Measurements from ENCODE around the gene PCDH9. TPM values are rescaled to one million over a fixed set of nuclear protein-coding genes. Genes with fewer than 3 reads are reported as not detected.

PCDH9 gene
- total and polyA plus RNA-seq, 5 experiments from 2014 or later = 0.04 to 1.7 (median 0.35) TPM

GRCh38 chr13:66974889-66975288 is 255.2 kb downstream of the PCDH9 start:
- H3K27ac Mint-ChIP-seq = no peak overlapping the region
- POLR2A ChIA-PET = no interaction called here
- no peaks in the 10 kb centered on the region for H3K9me3 Mint-ChIP-seq
- ATAC-seq (no peak), DNase-seq (no peak)
- H3K27me3 Mint-ChIP-seq = peaks cover 0 to 2% (median 0%) of the 10 kb centered on the region in 5 donors
- H3K4me1 Mint-ChIP-seq = peaks cover 0 to 6% (median 0%) of the 10 kb centered on the region in 4 donors
- H3K36me3 Mint-ChIP-seq = no peaks in the 10 kb centered on the region
- H3K4me3 Mint-ChIP-seq = no peak overlapping the region

DNA sequence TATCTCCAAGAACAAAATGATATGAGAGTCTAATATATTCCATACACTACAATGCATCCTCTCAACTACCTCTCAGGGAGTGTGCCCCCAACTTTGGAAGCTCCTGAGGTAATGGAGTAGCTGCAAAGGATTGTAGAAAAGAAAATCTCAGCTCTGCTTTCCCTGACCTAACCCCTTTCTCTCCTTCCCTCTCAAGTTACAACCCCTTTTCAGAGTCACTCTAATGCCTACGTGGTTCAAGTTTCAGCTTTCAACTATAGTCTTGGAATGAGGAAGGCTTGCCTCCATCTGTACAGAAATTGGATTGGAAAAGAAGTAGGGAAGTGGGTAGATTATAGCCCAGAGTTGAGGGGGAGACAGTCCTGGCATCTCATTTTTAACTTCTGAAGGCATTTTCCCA is 256.0 kb downstream of the PCDH9 start:
- H3K27ac Mint-ChIP-seq = no peak overlapping the region
- peaks cover 0 to 2% (median 0%) of the 10 kb centered on the region in 5 donors for H3K27me3 Mint-ChIP-seq
- no peak for DNase-seq
- H3K36me3 Mint-ChIP-seq = no peaks in the 10 kb centered on the region
- H3K4me1 Mint-ChIP-seq = peaks cover 0 to 6% (median 0%) of the 10 kb centered on the region in 4 donors
- ATAC-seq = no peak
- POLR2A ChIA-PET = no interaction called here
- no peak overlapping the region for H3K4me3 Mint-ChIP-seq
- no peaks in the 10 kb centered on the region for H3K9me3 Mint-ChIP-seq

- Mint-ChIP-seq H3K27ac (no peak overlapping the region), H3K27me3 (peaks cover 0 to 2% (median 0%) of the 10 kb centered on the region in 5 donors), H3K9me3 (no peaks in the 10 kb centered on the region), H3K36me3 (no peaks in the 10 kb centered on the region), H3K4me1 (peaks cover 0 to 6% (median 0%) of the 10 kb centered on the region in 4 donors), H3K4me3 (no peak overlapping the region)
- ATAC-seq (no peak), DNase-seq (no peak)
- POLR2A ChIA-PET = no interaction called here
Measured at GRCh38 chr13:66972659-66973058, 257.5 kb downstream of the PCDH9 start.

GRCh38 chr13:66971004-66971403 is 259.1 kb downstream of the PCDH9 start:
- no peak overlapping the region for H3K27ac Mint-ChIP-seq
- no peak overlapping the region for H3K4me3 Mint-ChIP-seq
- H3K4me1 Mint-ChIP-seq = peaks cover 0 to 6% (median 0%) of the 10 kb centered on the region in 4 donors
- H3K27me3 Mint-ChIP-seq = no peaks in the 10 kb centered on the region
- POLR2A ChIA-PET = no interaction called here
- H3K36me3 Mint-ChIP-seq = no peaks in the 10 kb centered on the region
- H3K9me3 Mint-ChIP-seq = no peaks in the 10 kb centered on the region
- ATAC-seq (no peak), DNase-seq (no peak)

- POLR2A ChIA-PET = no interaction called here
Measured at GRCh38 chr13:66969291-66969690, 260.8 kb downstream of the PCDH9 start.

DNA sequence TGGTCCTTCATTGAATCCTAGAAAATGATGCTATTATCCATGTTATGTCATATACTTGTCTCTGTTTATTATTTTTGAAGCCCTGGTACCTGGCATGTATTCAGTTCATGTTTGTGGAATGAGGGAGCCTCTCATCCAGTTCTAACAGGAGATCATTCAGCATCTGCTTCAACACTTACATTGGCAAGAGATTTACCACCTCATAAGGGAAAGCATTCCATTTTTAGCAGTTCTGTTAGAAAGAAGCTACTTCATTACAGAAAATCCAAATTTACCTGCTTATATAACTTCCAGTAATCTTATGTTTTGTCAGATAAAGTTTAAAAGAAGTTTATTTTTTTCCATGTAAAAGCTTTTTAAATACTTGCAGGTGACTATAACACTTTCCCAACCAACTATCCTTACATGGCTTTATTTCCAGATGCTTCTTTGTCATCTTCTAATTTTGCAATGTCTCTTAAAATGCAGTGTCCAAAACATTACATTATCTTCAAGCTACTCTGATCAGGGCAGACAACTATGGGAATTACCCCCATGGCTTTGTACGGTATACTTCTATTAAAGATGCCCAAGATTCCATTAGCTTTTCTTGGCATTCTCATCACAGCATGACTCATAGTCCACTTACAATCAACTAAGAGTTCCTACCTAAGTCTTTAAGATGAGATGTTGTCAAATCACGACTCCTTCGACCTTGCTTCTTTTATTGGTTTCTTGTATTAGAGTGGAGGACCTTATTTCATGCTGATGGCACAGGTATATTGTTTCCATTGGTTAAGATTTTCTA is 262.1 kb downstream of the PCDH9 start:
- no peak for DNase-seq
- H3K4me1 Mint-ChIP-seq = peaks cover 0 to 6% (median 0%) of the 10 kb centered on the region in 4 donors
- ATAC-seq = no peak

More at GRCh38 chr13:66969291-66969690, 260.8 kb downstream of the PCDH9 start:
- DNase-seq = no peak
- Mint-ChIP-seq H3K27ac (no peak overlapping the region), H3K36me3 (no peaks in the 10 kb centered on the region), H3K4me3 (no peak overlapping the region), H3K27me3 (no peaks in the 10 kb centered on the region), H3K4me1 (peaks cover 0 to 6% (median 0%) of the 10 kb centered on the region in 4 donors), H3K9me3 (no peaks in the 10 kb centered on the region)
- no peak for ATAC-seq

GRCh38 chr13:66965181-66965580 is 265.0 kb downstream of the PCDH9 start:
- DNase-seq = no peak
- POLR2A ChIA-PET = no interaction called here
- H3K9me3 Mint-ChIP-seq = no peaks in the 10 kb centered on the region
- no peak overlapping the region for H3K27ac Mint-ChIP-seq
- H3K4me1 Mint-ChIP-seq = peaks cover 0 to 3% (median 0%) of the 10 kb centered on the region in 4 donors
- ATAC-seq = no peak
- H3K36me3 Mint-ChIP-seq = no peaks in the 10 kb centered on the region
- no peaks in the 10 kb centered on the region for H3K27me3 Mint-ChIP-seq
- H3K4me3 Mint-ChIP-seq = no peak overlapping the region

More for the DNA sequence above, 262.1 kb downstream of the PCDH9 start:
- H3K4me3 Mint-ChIP-seq = no peak overlapping the region
- H3K9me3 Mint-ChIP-seq = no peaks in the 10 kb centered on the region
- H3K27ac Mint-ChIP-seq = no peak overlapping the region
- POLR2A ChIA-PET = no interaction called here
- H3K36me3 Mint-ChIP-seq = no peaks in the 10 kb centered on the region
- no peaks in the 10 kb centered on the region for H3K27me3 Mint-ChIP-seq

DNA sequence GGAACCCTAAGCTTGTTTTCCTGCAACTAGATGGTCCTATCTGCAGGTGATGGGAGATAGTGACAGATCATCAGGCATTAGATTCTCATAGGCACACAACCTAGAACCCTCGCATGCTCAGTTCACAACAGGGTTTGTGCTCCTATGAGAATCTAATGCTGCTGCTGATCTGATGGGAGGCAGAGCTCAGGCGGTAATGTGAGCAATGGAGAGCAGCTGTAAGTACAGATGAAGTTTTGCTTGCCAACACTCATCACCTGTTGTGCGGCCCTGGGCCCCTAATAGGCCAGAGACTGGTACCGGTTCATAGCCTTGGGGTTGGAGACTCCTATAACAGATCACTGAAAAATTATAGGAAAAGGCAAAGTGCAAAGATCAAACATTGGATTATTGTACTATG is 267.2 kb downstream of the PCDH9 start:
- no peaks in the 10 kb centered on the region for H3K27me3 Mint-ChIP-seq
- no peak for ATAC-seq
- H3K27ac Mint-ChIP-seq = no peak overlapping the region
- DNase-seq = no peak
- peaks cover 0 to 4% (median 0%) of the 10 kb centered on the region in 4 donors for H3K4me1 Mint-ChIP-seq
- H3K9me3 Mint-ChIP-seq = no peaks in the 10 kb centered on the region
- no peak overlapping the region for H3K4me3 Mint-ChIP-seq
- POLR2A ChIA-PET = no interaction called here
- H3K36me3 Mint-ChIP-seq = no peaks in the 10 kb centered on the region

DNA sequence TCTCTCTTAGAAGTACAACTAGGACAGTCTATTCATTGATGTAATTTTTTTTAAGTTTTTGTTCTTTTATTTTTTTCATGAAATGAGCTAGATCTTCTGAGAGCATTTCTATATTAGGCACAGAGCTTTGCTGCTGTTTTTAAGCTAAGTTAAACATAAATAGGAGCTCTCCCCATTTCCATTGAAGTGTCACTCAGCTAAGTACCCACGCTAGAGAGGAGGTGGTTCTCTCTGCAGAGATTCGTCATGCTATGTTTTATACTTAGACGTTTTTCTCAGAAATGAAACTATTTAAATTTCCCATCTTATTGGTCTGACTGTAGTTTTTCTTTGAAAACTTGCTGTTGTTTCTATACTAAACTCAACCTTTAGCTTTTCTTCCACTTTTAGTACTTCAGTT is 271.5 kb downstream of the PCDH9 start:
- POLR2A ChIA-PET = no interaction called here
- H3K27me3 Mint-ChIP-seq = no peaks in the 10 kb centered on the region
- peaks cover 0 to 4% (median 0%) of the 10 kb centered on the region in 4 donors for H3K4me1 Mint-ChIP-seq
- no peak overlapping the region for H3K4me3 Mint-ChIP-seq
- H3K9me3 Mint-ChIP-seq = peaks cover 0 to 3% (median 0%) of the 10 kb centered on the region in 9 donors
- no peaks in the 10 kb centered on the region for H3K36me3 Mint-ChIP-seq
- no peak for DNase-seq
- H3K27ac Mint-ChIP-seq = no peak overlapping the region
- no peak for ATAC-seq

DNA sequence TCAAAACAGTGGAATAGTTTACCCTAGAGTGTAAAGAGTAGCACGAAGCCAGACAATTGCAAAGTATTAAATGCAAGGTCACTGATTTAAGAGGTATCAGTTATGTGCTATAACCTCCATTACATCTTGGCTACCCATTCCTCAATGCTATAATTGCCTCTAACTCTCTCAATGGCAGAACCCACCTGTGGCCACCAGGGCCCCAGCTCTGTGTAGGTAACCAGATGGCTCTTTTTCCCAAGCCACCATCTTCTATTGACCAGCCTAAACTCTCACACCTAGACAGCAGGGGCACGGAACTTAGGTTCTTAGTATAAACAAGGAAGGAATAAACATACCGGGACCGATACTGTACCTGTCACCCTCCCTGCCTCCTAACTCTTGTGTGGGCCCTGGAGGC is 277.6 kb downstream of the PCDH9 start:
- Mint-ChIP-seq H3K4me1 (no peaks in the 10 kb centered on the region), H3K9me3 (peaks cover 0 to 3% (median 0%) of the 10 kb centered on the region in 9 donors), H3K27me3 (no peaks in the 10 kb centered on the region), H3K4me3 (no peak overlapping the region), H3K27ac (no peak overlapping the region), H3K36me3 (no peaks in the 10 kb centered on the region)
- DNase-seq (no peak), ATAC-seq (no peak)
- POLR2A ChIA-PET = no interaction called here

GRCh38 chr13:66951426-66951825 is 278.7 kb downstream of the PCDH9 start:
- Mint-ChIP-seq H3K27me3 (no peaks in the 10 kb centered on the region), H3K27ac (no peak overlapping the region), H3K9me3 (no peaks in the 10 kb centered on the region), H3K4me1 (no peaks in the 10 kb centered on the region), H3K4me3 (no peak overlapping the region), H3K36me3 (no peaks in the 10 kb centered on the region)
- DNase-seq (no peak), ATAC-seq (no peak)
- POLR2A ChIA-PET = no interaction called here

DNA sequence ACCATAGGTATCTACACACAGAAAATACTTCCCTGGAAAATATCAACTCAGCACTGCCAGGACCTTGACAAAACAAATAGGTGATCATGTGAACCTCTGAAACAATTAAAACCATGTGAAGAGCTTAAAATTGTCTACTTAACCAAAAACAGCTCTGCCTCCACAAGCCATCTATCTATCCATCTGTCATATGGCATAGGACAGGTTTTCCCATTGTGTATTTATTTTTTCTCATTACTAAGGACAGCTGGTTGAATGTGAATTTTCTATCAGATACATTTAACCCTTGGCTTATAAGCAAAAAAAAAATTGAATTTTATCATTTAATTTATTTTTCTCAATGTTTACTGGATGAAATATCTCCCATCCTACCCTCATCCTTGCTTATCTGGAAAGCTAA is 279.5 kb downstream of the PCDH9 start:
- H3K27me3 Mint-ChIP-seq = no peaks in the 10 kb centered on the region
- no peaks in the 10 kb centered on the region for H3K36me3 Mint-ChIP-seq
- DNase-seq (no peak), ATAC-seq (no peak)
- POLR2A ChIA-PET = no interaction called here
- H3K27ac Mint-ChIP-seq = no peak overlapping the region
- no peaks in the 10 kb centered on the region for H3K4me1 Mint-ChIP-seq
- H3K4me3 Mint-ChIP-seq = no peak overlapping the region
- no peaks in the 10 kb centered on the region for H3K9me3 Mint-ChIP-seq

DNA sequence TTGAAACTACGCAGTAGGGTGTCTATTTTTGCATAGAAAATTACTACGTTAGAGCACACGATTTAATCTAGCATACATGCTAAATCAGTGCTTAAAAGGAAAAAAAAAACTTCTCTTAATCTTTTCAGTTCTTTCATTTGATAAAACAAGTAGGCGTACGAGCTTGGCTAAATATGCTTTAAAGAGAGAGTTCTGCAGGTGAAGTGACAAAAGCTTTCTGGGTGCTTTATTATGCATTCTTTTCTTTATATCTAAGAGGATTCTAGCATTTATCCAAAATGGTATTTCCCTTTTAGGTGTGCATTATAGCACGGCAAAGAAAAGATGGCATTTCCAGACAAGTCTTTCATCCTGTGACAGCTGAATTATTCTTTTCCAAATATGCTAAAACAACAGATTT is 281.2 kb downstream of the PCDH9 start:
- no peaks in the 10 kb centered on the region for H3K27me3 Mint-ChIP-seq

DNA sequence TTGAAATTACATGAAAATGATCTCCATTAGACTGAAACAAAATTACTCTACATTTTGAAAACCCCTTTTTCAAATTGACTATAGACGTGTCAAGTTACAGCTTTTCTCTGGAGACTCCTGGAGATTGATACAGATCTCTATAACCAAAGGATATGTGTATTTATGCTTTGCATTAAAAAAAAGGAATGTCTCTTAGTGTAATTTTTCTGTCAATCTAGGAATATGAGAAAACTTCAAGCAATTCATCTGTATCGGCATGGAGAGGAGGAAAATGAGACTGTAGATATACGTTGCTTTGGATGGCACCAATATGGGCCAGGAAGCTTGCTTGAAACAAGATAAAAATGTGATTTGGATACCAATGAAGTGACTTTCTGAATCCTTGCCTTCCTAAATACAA is 286.6 kb downstream of the PCDH9 start:
- no peak for ATAC-seq
- Mint-ChIP-seq H3K4me3 (no peak overlapping the region), H3K9me3 (peaks cover 0 to 10% (median 0%) of the 10 kb centered on the region in 9 donors), H3K27me3 (no peaks in the 10 kb centered on the region), H3K27ac (no peak overlapping the region), H3K4me1 (peaks cover 0 to 2% (median 0%) of the 10 kb centered on the region in 4 donors), H3K36me3 (no peaks in the 10 kb centered on the region)
- no peak for DNase-seq
- POLR2A ChIA-PET = no interaction called here

More for the DNA sequence above, 281.2 kb downstream of the PCDH9 start:
- Mint-ChIP-seq H3K36me3 (no peaks in the 10 kb centered on the region), H3K4me3 (no peak overlapping the region), H3K4me1 (peaks cover 0 to 2% (median 0%) of the 10 kb centered on the region in 4 donors), H3K27ac (no peak overlapping the region), H3K9me3 (peaks cover 0 to 3% (median 0%) of the 10 kb centered on the region in 9 donors)
- POLR2A ChIA-PET = no interaction called here
- DNase-seq (no peak), ATAC-seq (no peak)

Measured in naive thymus-derived CD8-positive, alpha-beta T cell (primary cell).